Measurements from ENCODE around the gene PLPP4. TPM values are rescaled to one million over a fixed set of nuclear protein-coding genes. Genes with fewer than 3 reads are reported as not detected.
A peak's percentile ranks its signal among the peaks of the same experiment; 100 is the strongest.

Gene PLPP4
- not detected for total RNA-seq

DNA sequence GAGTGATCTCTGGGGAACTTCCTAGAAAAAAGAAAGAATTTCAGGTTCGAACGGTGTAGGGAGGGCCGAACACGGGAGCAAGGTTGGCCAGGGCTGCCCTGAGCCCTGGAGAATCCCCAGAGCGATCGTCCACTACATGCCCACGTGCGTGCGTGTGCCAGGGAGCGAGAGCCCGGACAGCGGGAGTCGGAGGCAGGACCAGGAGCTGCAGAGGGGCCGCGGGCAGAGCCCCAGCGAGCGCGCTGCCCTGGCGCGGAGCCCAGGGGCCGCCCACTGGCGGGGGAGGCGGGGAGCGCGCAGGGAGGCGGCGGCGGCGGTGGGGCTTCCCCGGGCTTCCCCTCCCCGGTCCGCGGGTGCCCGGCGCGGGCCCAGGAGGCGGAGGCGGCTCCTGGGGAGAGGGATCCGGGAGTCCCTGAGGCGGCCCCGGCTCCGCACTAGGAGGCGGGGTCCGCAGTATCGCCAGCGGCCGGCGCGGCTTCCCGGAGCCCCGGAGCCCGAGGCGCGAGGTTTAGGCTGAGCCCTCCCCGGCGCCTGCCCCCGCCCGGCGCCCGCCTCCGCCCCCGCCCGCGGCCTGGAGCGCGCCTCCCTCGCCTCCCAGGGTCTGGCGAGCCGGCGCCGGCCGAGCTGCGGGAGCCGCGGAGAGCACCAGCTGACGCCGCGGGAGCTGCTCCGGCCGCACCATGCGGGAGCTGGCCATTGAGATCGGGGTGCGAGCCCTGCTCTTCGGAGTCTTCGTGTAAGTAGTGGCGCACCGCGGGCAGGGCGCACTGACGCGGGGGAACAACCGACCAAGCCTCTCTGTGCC is at the start of gene PLPP4:
Gene PLPP4, plus strand, starts transcription at position 602 of the 805 bp plus-strand sequence. Its CDS starts 79 bp downstream, at position 681.
- H3K4me1 Mint-ChIP-seq, result no peaks in the 10 kb centered on the region
- DNase-seq, result peak; percentile 32
- peak within 1 kb of the TSS; percentile 61 for H3K4me3 Mint-ChIP-seq
- H3K27ac Mint-ChIP-seq, result no peak within 1 kb of the TSS
- peak; percentile 45 for ATAC-seq (ENCODE audit: low read depth)
- peaks cover 47% of the 10 kb centered on the region for H3K27me3 Mint-ChIP-seq
- no peaks in the 10 kb centered on the region for H3K36me3 Mint-ChIP-seq
- POLR2A ChIA-PET, result interaction anchor here (0.8 kb wide), 1 partner anchor 7 kb away, joined by 3 read pairs; no protein-coding TSS in a partner anchor
- no peaks in the 10 kb centered on the region for H3K9me3 Mint-ChIP-seq

DNA sequence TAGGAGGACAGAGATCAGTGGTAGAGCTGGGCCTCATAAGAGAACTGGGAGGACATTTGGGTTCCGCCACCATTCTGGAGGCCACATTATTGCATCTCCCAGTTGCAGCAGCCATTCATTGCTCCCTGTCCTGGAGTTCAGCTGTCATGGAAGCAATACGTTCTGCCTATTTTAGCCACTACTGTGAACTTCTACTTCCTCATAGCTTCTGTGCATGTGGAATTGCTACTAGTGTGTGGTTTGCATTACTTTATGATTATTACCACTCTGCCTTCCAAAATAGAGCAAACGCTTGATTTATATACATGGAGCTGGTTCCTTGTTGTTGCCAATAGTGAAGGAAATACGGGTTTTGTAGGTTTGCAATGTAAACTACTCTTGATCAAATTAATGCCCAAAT is 47.2 kb upstream of the PLPP4 start:
- Mint-ChIP-seq H3K4me1 (no peaks in the 10 kb centered on the region), H3K27me3 (no peaks in the 10 kb centered on the region), H3K36me3 (no peaks in the 10 kb centered on the region), H3K4me3 (no peak overlapping the region), H3K9me3 (no peaks in the 10 kb centered on the region), H3K27ac (no peak overlapping the region)
- DNase-seq (no peak), ATAC-seq (ENCODE audit: low read depth) (no peak)
- POLR2A ChIA-PET, result no interaction called here

- H3K9me3 Mint-ChIP-seq, result no peaks in the 10 kb centered on the region
- H3K36me3 Mint-ChIP-seq, result no peaks in the 10 kb centered on the region
- H3K27me3 Mint-ChIP-seq, result no peaks in the 10 kb centered on the region
- DNase-seq (no peak), ATAC-seq (ENCODE audit: low read depth) (no peak)
- no peak overlapping the region for H3K4me3 Mint-ChIP-seq
- POLR2A ChIA-PET, result no interaction called here
- H3K4me1 Mint-ChIP-seq, result no peaks in the 10 kb centered on the region
- no peak overlapping the region for H3K27ac Mint-ChIP-seq
Measured at GRCh38 chr10:120414946-120415345, 42.1 kb upstream of the PLPP4 start.

GRCh38 chr10:120415709-120416330 is 41.2 kb upstream of the PLPP4 start:
- H3K36me3 Mint-ChIP-seq, result no peaks in the 10 kb centered on the region
- POLR2A ChIA-PET, result no interaction called here
- H3K27me3 Mint-ChIP-seq, result no peaks in the 10 kb centered on the region

DNA sequence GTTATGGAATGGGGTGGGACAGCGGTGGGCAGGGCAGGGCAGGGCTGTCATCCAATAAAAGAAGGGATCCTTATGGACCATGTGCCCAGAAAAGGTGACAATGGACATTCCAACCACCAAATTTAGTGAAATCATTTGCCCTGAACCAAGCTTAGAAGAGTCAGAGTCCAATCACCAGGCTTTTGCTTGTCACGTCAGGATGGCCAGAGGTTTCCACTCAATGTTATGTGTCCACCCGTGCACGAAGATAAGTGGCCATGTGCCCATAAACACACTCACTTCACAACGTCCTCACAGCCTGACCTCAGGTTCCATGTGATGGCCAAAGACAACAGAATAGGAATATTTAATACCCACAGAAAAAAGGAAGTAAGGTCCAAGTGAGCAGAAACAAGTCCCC is 36.6 kb upstream of the PLPP4 start:
- no peaks in the 10 kb centered on the region for H3K27me3 Mint-ChIP-seq
- POLR2A ChIA-PET, result no interaction called here
- H3K27ac Mint-ChIP-seq, result no peak overlapping the region
- no peak overlapping the region for H3K4me3 Mint-ChIP-seq
- no peaks in the 10 kb centered on the region for H3K4me1 Mint-ChIP-seq
- no peak for ATAC-seq (ENCODE audit: low read depth)
- H3K36me3 Mint-ChIP-seq, result no peaks in the 10 kb centered on the region
- H3K9me3 Mint-ChIP-seq, result no peaks in the 10 kb centered on the region
- no peak for DNase-seq

More at GRCh38 chr10:120415709-120416330, 41.2 kb upstream of the PLPP4 start:
- DNase-seq (no peak), ATAC-seq (ENCODE audit: low read depth) (no peak)
- no peaks in the 10 kb centered on the region for H3K4me1 Mint-ChIP-seq
- H3K9me3 Mint-ChIP-seq, result no peaks in the 10 kb centered on the region
- H3K27ac Mint-ChIP-seq, result no peak overlapping the region
- no peak overlapping the region for H3K4me3 Mint-ChIP-seq

DNA sequence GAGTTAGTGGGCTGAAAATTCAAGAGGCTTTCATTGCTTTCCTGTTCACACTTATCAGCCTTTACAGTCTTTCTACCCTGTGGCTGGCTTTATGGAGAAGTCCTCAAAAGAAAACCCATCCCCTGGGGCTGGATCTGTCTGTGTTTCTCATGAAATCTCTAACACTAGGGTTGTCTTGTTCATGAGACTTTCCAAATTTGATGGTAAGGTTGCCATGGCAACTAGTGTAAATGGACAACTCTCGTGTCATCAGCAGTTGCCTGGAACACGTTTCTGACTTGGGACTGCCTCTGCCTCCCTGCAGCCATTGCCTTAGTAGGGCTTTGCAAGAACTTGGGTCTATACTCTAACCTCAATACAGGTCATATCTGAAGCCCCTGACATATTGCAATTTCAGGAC is 35.8 kb upstream of the PLPP4 start:
- H3K4me1 Mint-ChIP-seq, result no peaks in the 10 kb centered on the region
- POLR2A ChIA-PET, result no interaction called here
- no peak overlapping the region for H3K27ac Mint-ChIP-seq
- H3K27me3 Mint-ChIP-seq, result no peaks in the 10 kb centered on the region
- no peak overlapping the region for H3K4me3 Mint-ChIP-seq
- no peaks in the 10 kb centered on the region for H3K9me3 Mint-ChIP-seq
- no peak for ATAC-seq (ENCODE audit: low read depth)
- DNase-seq, result no peak
- H3K36me3 Mint-ChIP-seq, result no peaks in the 10 kb centered on the region

GRCh38 chr10:120422457-120422856 is 34.6 kb upstream of the PLPP4 start:
- Mint-ChIP-seq H3K4me1 (no peaks in the 10 kb centered on the region), H3K4me3 (no peak overlapping the region), H3K27ac (no peak overlapping the region), H3K9me3 (no peaks in the 10 kb centered on the region), H3K36me3 (no peaks in the 10 kb centered on the region), H3K27me3 (peaks cover 3% of the 10 kb centered on the region)
- no peak for DNase-seq
- POLR2A ChIA-PET, result no interaction called here
- no peak for ATAC-seq (ENCODE audit: low read depth)

DNA sequence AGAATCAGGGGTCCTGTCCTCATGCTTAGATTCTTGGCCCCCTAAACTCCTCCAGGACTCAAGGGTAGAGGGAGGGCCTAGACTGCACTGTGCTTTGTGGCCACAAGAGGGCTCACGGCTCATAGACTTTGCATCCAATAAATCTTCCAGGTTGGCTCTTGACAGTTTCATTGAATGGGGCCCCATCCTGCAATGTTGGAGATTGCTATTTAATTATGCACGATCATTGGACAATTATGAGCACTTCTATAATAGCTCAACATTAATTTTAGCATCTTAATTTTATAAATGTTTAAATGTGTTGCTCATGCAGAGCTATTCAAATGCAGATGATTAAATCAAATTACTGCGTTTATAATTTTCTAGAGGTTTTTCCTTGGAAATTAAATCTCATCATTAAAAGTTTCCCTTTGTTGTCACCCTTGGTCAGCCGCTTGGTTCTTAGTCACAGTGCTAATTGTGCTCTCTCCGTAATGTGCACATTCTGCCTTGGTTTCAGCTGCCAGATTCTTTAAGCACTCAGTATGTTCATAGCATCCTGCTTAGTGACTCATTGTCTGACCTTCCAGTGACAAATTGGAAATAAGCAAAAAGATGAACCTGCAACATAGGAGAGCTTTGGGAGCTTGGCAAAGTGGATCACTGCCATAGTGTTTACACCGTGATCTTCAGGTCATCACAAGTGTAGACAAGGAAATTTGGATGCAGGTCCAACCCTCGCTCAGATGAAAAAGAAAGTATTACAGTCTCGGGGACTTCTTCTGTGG is 33.4 kb upstream of the PLPP4 start:
- Mint-ChIP-seq H3K27me3 (peaks cover 3% of the 10 kb centered on the region), H3K9me3 (no peaks in the 10 kb centered on the region), H3K4me3 (no peak overlapping the region), H3K36me3 (no peaks in the 10 kb centered on the region), H3K27ac (no peak overlapping the region), H3K4me1 (no peaks in the 10 kb centered on the region)
- DNase-seq (peak; percentile 34), ATAC-seq (ENCODE audit: low read depth) (peak; percentile 52)
- POLR2A ChIA-PET, result no interaction called here

DNA sequence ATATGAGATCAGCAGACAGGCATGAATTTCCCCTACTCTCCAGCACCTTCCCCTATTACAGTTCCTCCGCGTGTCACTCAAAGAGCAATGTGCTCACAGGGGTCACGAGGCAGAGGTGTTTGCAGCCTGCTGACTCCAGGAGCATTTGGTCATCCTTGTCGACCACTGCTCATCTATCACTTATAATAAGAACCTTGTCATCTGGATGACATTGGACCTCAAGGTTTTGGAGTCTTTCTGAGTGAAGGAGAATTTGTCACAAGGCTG is 32.9 kb upstream of the PLPP4 start:
- no peak overlapping the region for H3K4me3 Mint-ChIP-seq
- DNase-seq, result no peak
- H3K27ac Mint-ChIP-seq, result no peak overlapping the region
- no peaks in the 10 kb centered on the region for H3K4me1 Mint-ChIP-seq
- H3K36me3 Mint-ChIP-seq, result no peaks in the 10 kb centered on the region
- POLR2A ChIA-PET, result no interaction called here
- H3K9me3 Mint-ChIP-seq, result no peaks in the 10 kb centered on the region
- H3K27me3 Mint-ChIP-seq, result peaks cover 3% of the 10 kb centered on the region
- no peak for ATAC-seq (ENCODE audit: low read depth)

- H3K4me1 Mint-ChIP-seq, result peaks cover 6% of the 10 kb centered on the region
- no peak for DNase-seq
- POLR2A ChIA-PET, result no interaction called here
- no peak overlapping the region for H3K4me3 Mint-ChIP-seq
- no peaks in the 10 kb centered on the region for H3K9me3 Mint-ChIP-seq
- peaks cover 8% of the 10 kb centered on the region for H3K27me3 Mint-ChIP-seq
- H3K27ac Mint-ChIP-seq, result no peak overlapping the region
- no peaks in the 10 kb centered on the region for H3K36me3 Mint-ChIP-seq
- ATAC-seq (ENCODE audit: low read depth), result no peak
Measured at GRCh38 chr10:120426306-120426705, 30.7 kb upstream of the PLPP4 start.

GRCh38 chr10:120428754-120429153 is 28.3 kb upstream of the PLPP4 start:
- peaks cover 24% of the 10 kb centered on the region for H3K27me3 Mint-ChIP-seq
- DNase-seq (no peak), ATAC-seq (ENCODE audit: low read depth) (no peak)
- POLR2A ChIA-PET, result no interaction called here
- H3K36me3 Mint-ChIP-seq, result no peaks in the 10 kb centered on the region
- H3K9me3 Mint-ChIP-seq, result no peaks in the 10 kb centered on the region
- no peak overlapping the region for H3K4me3 Mint-ChIP-seq
- no peak overlapping the region for H3K27ac Mint-ChIP-seq
- H3K4me1 Mint-ChIP-seq, result peaks cover 11% of the 10 kb centered on the region

DNA sequence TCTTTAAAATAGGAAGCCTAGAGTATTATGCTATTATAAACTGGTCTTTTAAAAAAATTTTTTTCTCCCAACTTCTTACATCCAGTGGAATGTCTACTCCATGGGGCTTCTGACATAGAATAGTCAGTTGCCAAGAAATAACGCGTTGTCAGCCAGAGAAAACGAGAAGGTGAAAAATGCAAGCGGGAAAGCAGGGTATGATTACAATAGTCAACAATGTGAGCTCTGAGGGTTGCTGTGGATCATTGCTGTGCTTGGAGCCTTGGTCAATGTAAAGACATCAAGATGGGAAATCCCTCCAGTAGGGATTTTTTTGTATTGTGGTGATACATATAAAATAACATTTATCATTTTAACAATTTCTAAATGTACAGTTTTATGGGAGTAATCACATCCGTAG is 27.6 kb upstream of the PLPP4 start:
- Mint-ChIP-seq H3K9me3 (no peaks in the 10 kb centered on the region), H3K4me1 (peaks cover 11% of the 10 kb centered on the region)
- no peak for DNase-seq

GRCh38 chr10:120431251-120431651 is 25.8 kb upstream of the PLPP4 start:
- peak overlapping the region; percentile 36 for H3K27ac Mint-ChIP-seq
- POLR2A ChIA-PET, result no interaction called here
- peaks cover 11% of the 10 kb centered on the region for H3K4me1 Mint-ChIP-seq
- DNase-seq, result no peak
- no peaks in the 10 kb centered on the region for H3K36me3 Mint-ChIP-seq
- H3K9me3 Mint-ChIP-seq, result no peaks in the 10 kb centered on the region
- peak overlapping the region; percentile 48 for H3K4me3 Mint-ChIP-seq
- H3K27me3 Mint-ChIP-seq, result peaks cover 24% of the 10 kb centered on the region
- peak; percentile 58 for ATAC-seq (ENCODE audit: low read depth)

More for the DNA sequence above, 27.6 kb upstream of the PLPP4 start:
- POLR2A ChIA-PET, result no interaction called here
- ATAC-seq (ENCODE audit: low read depth), result no peak
- Mint-ChIP-seq H3K27me3 (peaks cover 24% of the 10 kb centered on the region), H3K36me3 (no peaks in the 10 kb centered on the region), H3K4me3 (no peak overlapping the region), H3K27ac (no peak overlapping the region)

- Mint-ChIP-seq H3K27ac (no peak overlapping the region), H3K36me3 (no peaks in the 10 kb centered on the region), H3K9me3 (no peaks in the 10 kb centered on the region), H3K4me1 (peaks cover 11% of the 10 kb centered on the region), H3K27me3 (peaks cover 21% of the 10 kb centered on the region), H3K4me3 (no peak overlapping the region)
- DNase-seq, result no peak
- ATAC-seq (ENCODE audit: low read depth), result no peak
- POLR2A ChIA-PET, result no interaction called here
Measured at GRCh38 chr10:120432209-120432608, 24.8 kb upstream of the PLPP4 start.
